ENCODE results near the gene ECSIT.

The ECSIT gene

GRCh38 chr19:11504502-11505031, 24.4 kb downstream of the ECSIT start:
- no peak for DNase-seq (ENCODE audit: low read depth)

GRCh38 chr19:11499890-11500420, 29.0 kb downstream of the ECSIT start:
- no peak for DNase-seq (ENCODE audit: low read depth)

GRCh38 chr19:11499220-11499726, 29.7 kb downstream of the ECSIT start:
- no peak for DNase-seq (ENCODE audit: low read depth)

GRCh38 chr19:11496391-11497163, 32.4 kb downstream of the ECSIT start:
- peak; percentile 74 for DNase-seq (ENCODE audit: low read depth)

GRCh38 chr19:11495885-11496284, 33.0 kb downstream of the ECSIT start:
- no peak for DNase-seq (ENCODE audit: low read depth)

- no peak for DNase-seq (ENCODE audit: low read depth)
Observed at GRCh38 chr19:11495481-11495880, 33.5 kb downstream of the ECSIT start.

GRCh38 chr19:11494634-11495285, 34.2 kb downstream of the ECSIT start:
- no peak for DNase-seq (ENCODE audit: low read depth)

GRCh38 chr19:11489378-11489777, 39.6 kb downstream of the ECSIT start:
- no peak for DNase-seq (ENCODE audit: low read depth)

- DNase-seq (ENCODE audit: low read depth), result no peak
Observed at GRCh38 chr19:11486661-11487503, 42.1 kb downstream of the ECSIT start.

GRCh38 chr19:11485245-11485837, 43.6 kb downstream of the ECSIT start:
- DNase-seq (ENCODE audit: low read depth), result no peak

GRCh38 chr19:11483366-11484111, 45.4 kb downstream of the ECSIT start:
- no peak for DNase-seq (ENCODE audit: low read depth)

- DNase-seq (ENCODE audit: low read depth), result peak; percentile 32
Observed at GRCh38 chr19:11482384-11483050, 46.4 kb downstream of the ECSIT start.

GRCh38 chr19:11481534-11482383, 47.2 kb downstream of the ECSIT start:
- DNase-seq (ENCODE audit: low read depth), result peak; percentile 64

GRCh38 chr19:11480715-11481533, 48.0 kb downstream of the ECSIT start, which contains the start of gene ELAVL3:
TSS of gene ELAVL3 (minus strand) at chr19:11481046. CDS start at chr19:11480608, 438 bp downstream.
- DNase-seq (ENCODE audit: low read depth), result no peak

- DNase-seq (ENCODE audit: low read depth), result no peak
Observed at GRCh38 chr19:11479898-11480714, 48.8 kb downstream of the ECSIT start.

GRCh38 chr19:11479090-11479897, 49.6 kb downstream of the ECSIT start:
- no peak for DNase-seq (ENCODE audit: low read depth)

Measured in stromal cell of bone marrow (primary cell).